GM19025 (cell line): ENCODE data around the gene CENPP.

ENCODE experiments used
- ATAC-seq: cut with Tn5 transposase; IDR thresholded peaks from one replicate; pipeline ENCODE4 v1.9.1; 2021; ENCODE audit warnings: mild to moderate bottlenecking, low read depth, moderate library complexity; ENCODE audit not compliant: unreplicated experiment

The CENPP gene

GRCh38 chr9:92666236-92666635 is 340.5 kb downstream of the CENPP start:
- no peak for ATAC-seq

DNA sequence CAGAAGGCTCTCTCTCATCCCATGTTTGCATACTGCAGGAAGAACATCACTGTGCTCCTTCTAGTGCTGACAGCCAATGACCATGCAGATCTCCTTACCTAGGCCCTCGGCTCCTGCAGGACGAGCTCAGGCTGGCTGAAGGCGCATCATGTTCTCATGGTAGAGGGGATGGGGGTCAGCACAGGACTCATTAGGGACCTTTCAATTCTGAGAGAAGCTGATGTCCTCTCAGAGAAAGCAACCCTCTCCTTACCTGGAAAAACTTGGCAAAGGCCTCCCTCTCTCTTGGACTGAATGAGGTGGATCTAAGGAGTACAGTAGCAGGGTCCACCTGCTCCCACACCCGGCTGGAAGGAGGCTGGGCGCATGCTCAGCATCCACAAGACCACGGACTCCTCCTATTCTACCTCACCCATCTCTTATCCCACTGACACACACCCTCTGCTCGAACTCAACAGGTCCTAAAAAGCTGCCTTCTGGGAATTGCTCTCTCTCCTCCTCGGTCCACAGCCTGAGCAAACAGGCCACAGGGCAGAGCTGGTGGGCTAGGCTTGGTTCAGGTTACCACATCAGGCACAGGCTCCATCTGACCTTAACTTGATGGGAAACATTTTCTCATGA is 341.3 kb downstream of the CENPP start:
- ATAC-seq = no peak

DNA sequence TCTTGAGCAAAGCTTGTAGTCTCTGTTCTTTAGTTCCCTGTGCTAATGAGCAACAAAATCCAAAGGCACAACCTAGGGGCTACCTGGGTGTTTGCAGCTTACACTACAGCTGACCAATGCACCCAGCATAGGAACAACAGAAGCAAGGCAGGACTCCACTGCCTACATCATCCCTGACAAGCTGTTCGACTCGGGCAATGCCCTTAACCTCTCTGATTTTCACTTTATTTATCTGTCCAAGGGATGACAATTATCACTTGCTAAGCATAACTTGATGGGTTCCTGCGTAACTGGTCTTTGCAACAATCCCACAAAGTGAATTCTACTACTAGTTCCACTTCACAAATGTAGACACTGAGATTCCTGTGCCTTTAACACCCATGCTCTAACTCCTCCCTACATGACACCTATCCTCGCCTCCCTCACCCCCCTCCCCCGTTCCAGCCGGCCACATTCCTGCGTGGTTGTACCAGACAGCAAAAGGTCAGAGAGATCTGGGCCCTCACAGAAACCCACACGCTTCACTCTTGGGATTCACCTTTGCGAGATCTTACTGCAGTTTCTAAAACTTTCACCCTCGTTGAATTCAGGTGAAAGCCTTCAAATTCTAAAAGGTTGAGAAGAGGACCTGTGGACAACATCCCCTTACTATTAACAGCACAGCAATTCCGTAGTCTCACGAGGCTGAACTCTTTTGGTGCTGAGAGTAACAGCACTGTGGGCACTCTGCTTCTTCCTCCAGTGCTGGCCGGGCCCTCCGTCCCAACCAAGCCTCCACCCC is 343.2 kb downstream of the CENPP start:
- no peak for ATAC-seq

GRCh38 chr9:92669527-92669889 is 343.8 kb downstream of the CENPP start:
- no peak for ATAC-seq
